DOHH2 (cell line): Measurements from ENCODE around the gene PIK3R2.

Source experiments
- H3F3A ChIP-seq: fragments of 200-600 bp; sonication (generic), shearing (Covaris generic); 2 replicates; pipeline ENCODE4 v1.6.0; 2016; ENCODE audit warnings: antibody characterized with exemption, mild to moderate bottlenecking; ENCODE audit not compliant: control insufficient read depth, insufficient read depth
- H3K27ac ChIP-seq: fragments of 200-600 bp; sonication (generic); 2 replicates; pipeline ENCODE4 v1.5.1; 2014; ENCODE audit warnings: low read depth, mild to moderate bottlenecking, low read length, moderate library complexity
- H3K27me3 ChIP-seq: fragments of 200-600 bp; sonication (generic); 2 replicates; pipeline ENCODE4 v1.6.1; 2014; ENCODE audit warnings: mild to moderate bottlenecking, low read length, mixed read lengths; ENCODE audit not compliant: control insufficient read depth
- H3K36me3 ChIP-seq: fragments of 200-600 bp; sonication (generic); 2 replicates; pipeline ENCODE4 v1.6.1; 2014; ENCODE audit warnings: mild to moderate bottlenecking, low read length, moderate library complexity, mixed read lengths; ENCODE audit not compliant: control insufficient read depth
- H3K4me1 ChIP-seq: fragments of 200-600 bp; sonication (generic); 2 replicates; pipeline ENCODE4 v1.6.1; 2014; ENCODE audit warnings: mild to moderate bottlenecking, low read length, mixed read lengths; ENCODE audit not compliant: control insufficient read depth
- H3K4me2 ChIP-seq: fragments of 200-600 bp; sonication (generic); 2 replicates; pipeline ENCODE4 v1.6.0; 2014; ENCODE audit warnings: mild to moderate bottlenecking, low read length, moderate library complexity
- H3K4me3 ChIP-seq: fragments of 200-600 bp; sonication (generic); 2 replicates; pipeline ENCODE4 v1.5.1; 2014; ENCODE audit warnings: mild to moderate bottlenecking, low read length, mixed read lengths
- H3K79me2 ChIP-seq: fragments of 200-600 bp; sonication (generic); 2 replicates; pipeline ENCODE4 v1.6.1; 2014; ENCODE audit warnings: mild to moderate bottlenecking, low read length, mixed read lengths; ENCODE audit not compliant: control insufficient read depth
- H3K9me2 ChIP-seq: fragments of 200-600 bp; sonication (generic); replicated peaks from 2 replicates; pipeline ENCODE4 v1.6.1; 2014; ENCODE audit warnings: mild to moderate bottlenecking, low read length, mixed read lengths; ENCODE audit not compliant: control insufficient read depth
- H3K9me3 ChIP-seq: fragments of 200-600 bp; sonication (generic); 2 replicates; pipeline ENCODE4 v1.6.1; 2014; ENCODE audit warnings: antibody characterized with exemption, low read length, mixed read lengths; ENCODE audit not compliant: control insufficient read depth, insufficient read depth
- H4K20me1 ChIP-seq: fragments of 200-600 bp; sonication (generic); 2 replicates; pipeline ENCODE4 v1.6.0; 2014; ENCODE audit warnings: low read depth, mild to moderate bottlenecking, antibody characterized with exemption, low read length, moderate library complexity; ENCODE audit not compliant: control insufficient read depth, insufficient read depth
- EZH2phosphoT487 ChIP-seq: fragments of 200-600 bp; sonication (generic); IDR thresholded peaks from 2 replicates; pipeline ENCODE4 v1.6.1; 2017; ENCODE audit warnings: borderline replicate concordance, mild to moderate bottlenecking, antibody characterized with exemption, low read length, moderate library complexity, mixed read lengths
- TF ChIP-seq, protein P1 (sequence below): fragments of 200-600 bp; sonication (generic); IDR thresholded peaks from one replicate; pipeline ENCODE4 v1.5.1; 2014; ENCODE audit warnings: antibody characterized with exemption, mild to moderate bottlenecking, low read depth, low read length; ENCODE audit not compliant: poor library complexity, severe bottlenecking

Gene PIK3R2

DNA sequence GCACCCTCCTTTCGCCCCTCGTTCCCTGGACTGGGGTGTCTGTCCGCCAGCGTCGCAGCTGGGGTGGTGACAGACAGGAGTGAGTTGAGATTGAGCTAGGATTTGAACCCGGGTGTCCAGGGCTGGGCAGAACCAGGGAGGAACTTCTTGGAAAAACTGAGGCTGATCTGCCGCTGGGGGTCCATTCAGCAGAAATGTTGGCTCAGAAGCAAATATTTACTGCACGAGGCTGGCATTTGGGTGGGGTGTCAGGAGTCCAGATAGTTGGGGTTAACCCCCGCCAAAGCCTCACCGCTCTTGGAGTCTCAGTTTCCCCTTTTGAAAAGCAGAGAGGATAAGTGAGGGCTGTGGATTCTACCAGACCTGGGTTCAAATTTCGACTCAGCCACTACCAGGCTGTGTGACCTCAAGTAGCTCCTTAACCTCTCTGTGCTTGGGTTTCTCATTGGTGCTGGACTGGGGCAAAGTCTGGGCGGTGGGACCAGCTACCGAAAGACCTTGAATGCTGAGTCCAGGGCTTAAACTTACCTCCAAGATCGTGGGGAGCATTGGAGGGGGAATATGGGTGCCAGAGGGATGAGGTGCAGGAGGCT, 34.4 kb upstream of the PIK3R2 start:
- peak overlapping the region; percentile 18; the same call in 1 of the 2 replicates for H3K27ac ChIP-seq
- H3K4me2 ChIP-seq = peak overlapping the region; percentile 97
- H3K27me3 ChIP-seq = no peaks in the 10 kb centered on the region
- peaks cover 10% of the 10 kb centered on the region for H3F3A ChIP-seq
- peaks cover 18% of the 10 kb centered on the region for H3K79me2 ChIP-seq
- TF ChIP-seq, protein P1, sequence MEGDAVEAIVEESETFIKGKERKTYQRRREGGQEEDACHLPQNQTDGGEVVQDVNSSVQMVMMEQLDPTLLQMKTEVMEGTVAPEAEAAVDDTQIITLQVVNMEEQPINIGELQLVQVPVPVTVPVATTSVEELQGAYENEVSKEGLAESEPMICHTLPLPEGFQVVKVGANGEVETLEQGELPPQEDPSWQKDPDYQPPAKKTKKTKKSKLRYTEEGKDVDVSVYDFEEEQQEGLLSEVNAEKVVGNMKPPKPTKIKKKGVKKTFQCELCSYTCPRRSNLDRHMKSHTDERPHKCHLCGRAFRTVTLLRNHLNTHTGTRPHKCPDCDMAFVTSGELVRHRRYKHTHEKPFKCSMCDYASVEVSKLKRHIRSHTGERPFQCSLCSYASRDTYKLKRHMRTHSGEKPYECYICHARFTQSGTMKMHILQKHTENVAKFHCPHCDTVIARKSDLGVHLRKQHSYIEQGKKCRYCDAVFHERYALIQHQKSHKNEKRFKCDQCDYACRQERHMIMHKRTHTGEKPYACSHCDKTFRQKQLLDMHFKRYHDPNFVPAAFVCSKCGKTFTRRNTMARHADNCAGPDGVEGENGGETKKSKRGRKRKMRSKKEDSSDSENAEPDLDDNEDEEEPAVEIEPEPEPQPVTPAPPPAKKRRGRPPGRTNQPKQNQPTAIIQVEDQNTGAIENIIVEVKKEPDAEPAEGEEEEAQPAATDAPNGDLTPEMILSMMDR = no peak
- TF ChIP-seq EZH2phosphoT487 = no peak
- H3K36me3 ChIP-seq = peaks cover 22% of the 10 kb centered on the region
- peak overlapping the region; percentile 89 for H3K4me3 ChIP-seq
- H3K9me3 ChIP-seq = no peaks in the 10 kb centered on the region
- no peaks in the 10 kb centered on the region for H3K9me2 ChIP-seq
- H3K4me1 ChIP-seq = peaks cover 29% of the 10 kb centered on the region
- H4K20me1 ChIP-seq = no peaks in the 10 kb centered on the region; the same call in 1 of the 2 replicates

GRCh38 chr19:18119013-18119716, 33.8 kb upstream of the PIK3R2 start:
- Histone ChIP-seq H3F3A (peaks cover 10% of the 10 kb centered on the region), H3K27ac (peak overlapping the region; percentile 18; the same call in 1 of the 2 replicates), H3K4me2 (peak overlapping the region; percentile 97), H3K27me3 (no peaks in the 10 kb centered on the region), H3K9me3 (no peaks in the 10 kb centered on the region), H3K79me2 (peaks cover 18% of the 10 kb centered on the region), H3K4me1 (peaks cover 29% of the 10 kb centered on the region), H3K36me3 (peaks cover 25% of the 10 kb centered on the region), H4K20me1 (no peaks in the 10 kb centered on the region; the same call in 1 of the 2 replicates), H3K9me2 (no peaks in the 10 kb centered on the region), H3K4me3 (peak overlapping the region; percentile 89)
- TF ChIP-seq, protein P1 = no peak
- no peak for TF ChIP-seq EZH2phosphoT487

DNA sequence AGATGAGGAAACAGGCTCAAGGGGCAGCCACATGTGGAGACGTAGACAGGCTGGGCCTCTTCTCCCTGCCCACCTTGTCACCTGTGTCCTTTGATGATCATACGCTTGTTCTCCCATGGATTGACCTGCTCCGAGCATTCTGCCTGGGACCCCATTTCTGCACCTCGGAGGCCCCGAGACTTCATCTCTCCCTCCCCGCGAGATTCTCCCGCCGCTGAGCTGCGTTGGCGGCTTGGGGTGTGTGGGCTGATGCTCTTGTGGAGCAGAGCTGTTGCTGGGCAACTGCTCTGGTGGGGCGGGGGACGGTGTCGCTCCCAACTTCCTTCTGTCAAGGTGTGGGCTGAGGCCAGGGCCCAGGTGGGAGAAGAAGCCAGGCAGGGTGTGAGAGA, 33.3 kb upstream of the PIK3R2 start:
- H3K79me2 ChIP-seq = peaks cover 18% of the 10 kb centered on the region
- peaks cover 29% of the 10 kb centered on the region for H3K4me1 ChIP-seq
- H3F3A ChIP-seq = peaks cover 10% of the 10 kb centered on the region
- peaks cover 25% of the 10 kb centered on the region for H3K36me3 ChIP-seq
- 0 out of 2 replicates have a peak overlapping the region, but pooled peaks have one; percentile 18 for H3K27ac ChIP-seq
- H3K4me2 ChIP-seq = peak overlapping the region; percentile 97
- H3K9me2 ChIP-seq = no peaks in the 10 kb centered on the region
- H3K27me3 ChIP-seq = no peaks in the 10 kb centered on the region
- H3K4me3 ChIP-seq = peak overlapping the region; percentile 89
- H3K9me3 ChIP-seq = no peaks in the 10 kb centered on the region
- no peaks in the 10 kb centered on the region; the same call in 1 of the 2 replicates for H4K20me1 ChIP-seq
- TF ChIP-seq, protein P1 = no peak
- TF ChIP-seq EZH2phosphoT487 = no peak
